Hematopoietic multipotent progenitor cell treated with erythropoietin and hydrocortisone succinate and interleukin-3 and kit ligand, for 6 days (in vitro differentiated cells): ENCODE results near the gene HMX1.

Experiments used
- DNase-seq: peaks from one replicate; pipeline ENCODE4 v3.0.0-alpha.2; 2015

The HMX1 gene

GRCh38 chr4:8867624-8868320 lies 3.9 kb downstream of the HMX1 start:
- DNase-seq: no peak

DNA sequence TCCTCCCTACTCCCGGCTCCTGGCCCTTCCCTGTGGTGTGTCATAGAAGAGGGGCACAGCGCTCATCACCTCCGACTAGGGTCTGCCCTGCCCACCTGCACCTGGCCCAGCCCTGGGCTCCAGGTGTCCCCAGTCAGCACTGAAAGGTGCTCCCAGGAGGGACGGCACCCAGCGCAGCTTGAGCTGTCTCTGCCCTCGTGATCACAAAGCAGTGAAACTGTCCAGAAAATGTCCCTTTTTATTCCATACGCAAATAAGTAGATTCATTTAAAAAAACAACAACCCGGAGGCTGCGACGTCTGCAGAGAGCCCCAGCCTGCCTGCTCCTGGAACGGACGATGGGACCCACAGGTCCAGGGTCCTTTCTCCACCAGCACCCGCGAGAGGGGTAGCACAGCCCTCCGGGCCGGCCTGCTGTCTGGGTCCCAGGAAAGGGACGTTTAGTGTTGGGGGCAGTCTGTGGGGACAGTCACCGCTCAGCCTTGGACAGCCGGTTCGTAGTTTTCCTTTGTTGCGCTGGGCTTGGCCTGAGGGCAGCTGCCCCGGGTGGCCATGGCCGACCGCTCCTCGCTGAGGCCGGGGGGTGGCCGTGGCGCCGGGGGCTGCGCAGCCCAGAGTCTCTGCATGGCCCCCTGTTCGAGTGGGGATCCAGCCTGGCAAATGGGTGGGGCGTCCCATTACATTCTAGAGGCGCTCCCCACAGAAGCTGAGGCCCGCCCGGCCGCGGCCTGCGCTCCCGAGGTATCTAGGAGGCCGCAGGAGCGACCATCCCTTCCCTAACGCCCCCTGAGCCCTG lies 4.6 kb downstream of the HMX1 start:
- no peak for DNase-seq

GRCh38 chr4:8866421-8866820 lies 5.2 kb downstream of the HMX1 start:
- no peak for DNase-seq

- no peak for DNase-seq
Observed at GRCh38 chr4:8865681-8866310, 5.8 kb downstream of the HMX1 start.

- no peak for DNase-seq
Observed at GRCh38 chr4:8864912-8865680, 6.5 kb downstream of the HMX1 start.

DNA sequence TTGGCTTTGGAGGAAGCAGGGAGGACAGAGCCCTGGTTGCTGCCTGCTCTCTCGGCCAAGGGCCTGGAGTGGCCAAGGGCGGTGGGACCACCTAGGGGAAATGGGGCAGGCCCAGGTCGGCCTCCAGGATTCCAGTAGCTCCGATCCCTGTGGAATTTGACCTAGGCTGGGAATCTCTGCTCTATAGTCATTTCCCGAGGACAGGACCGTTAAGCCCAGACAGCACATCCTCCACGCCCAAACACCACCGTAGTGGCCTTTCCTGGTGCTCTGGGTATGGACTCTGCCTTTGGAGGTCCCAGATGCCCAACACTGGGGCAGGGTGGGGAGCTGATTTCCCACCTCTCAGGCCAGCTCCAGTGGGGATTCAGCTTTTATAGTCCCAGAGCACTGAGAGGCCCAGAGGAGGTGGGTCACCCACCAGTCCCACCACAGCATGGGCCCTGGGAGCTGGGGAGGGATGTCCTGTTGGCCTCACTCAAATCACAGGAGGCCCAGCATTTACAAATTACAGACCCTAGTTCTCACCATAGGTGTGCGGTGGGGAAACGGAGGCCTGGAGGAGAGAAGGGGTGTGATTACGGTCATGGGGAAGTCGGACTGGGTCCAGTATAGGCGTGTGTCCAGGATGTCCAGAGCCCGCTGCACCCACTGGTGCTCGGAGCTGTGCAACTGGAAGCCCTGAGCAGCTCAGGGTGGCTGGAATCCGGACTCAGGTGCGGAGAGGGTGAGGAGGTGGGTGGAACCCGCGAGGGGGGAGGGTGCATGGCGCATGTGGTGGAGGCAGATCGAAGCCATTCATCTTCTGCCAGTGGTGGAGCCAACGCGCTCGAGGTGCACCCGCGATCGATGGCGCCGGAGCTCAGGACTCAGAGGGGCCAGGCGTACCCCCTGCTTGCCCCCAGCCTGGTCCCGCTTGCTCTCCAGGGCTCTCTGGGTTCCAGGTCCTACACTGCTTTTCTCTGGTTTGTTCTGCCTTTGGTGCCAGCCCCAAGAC lies 7.7 kb downstream of the HMX1 start:
- no peak for DNase-seq

- DNase-seq: no peak
Observed at GRCh38 chr4:8862800-8863685, 8.6 kb downstream of the HMX1 start.

DNA sequence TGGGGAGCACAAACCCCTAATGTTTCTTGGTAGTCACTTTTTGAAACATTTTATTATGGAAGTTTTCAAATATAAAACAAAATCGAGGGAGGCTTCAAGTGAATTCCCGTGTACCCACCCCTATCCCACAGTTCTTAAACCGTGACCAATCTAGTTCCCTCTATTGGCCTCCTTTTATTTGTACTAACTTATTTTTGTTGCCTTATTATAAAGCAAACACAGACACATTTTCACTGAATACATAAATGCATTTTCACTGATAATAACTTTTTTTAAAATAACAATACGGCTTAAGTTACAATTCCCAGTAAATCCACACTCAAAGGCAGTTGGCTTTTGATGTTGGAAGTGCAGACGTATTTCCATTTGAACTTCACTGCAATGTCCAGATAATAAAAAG lies 9.3 kb downstream of the HMX1 start:
- no peak for DNase-seq

DNA sequence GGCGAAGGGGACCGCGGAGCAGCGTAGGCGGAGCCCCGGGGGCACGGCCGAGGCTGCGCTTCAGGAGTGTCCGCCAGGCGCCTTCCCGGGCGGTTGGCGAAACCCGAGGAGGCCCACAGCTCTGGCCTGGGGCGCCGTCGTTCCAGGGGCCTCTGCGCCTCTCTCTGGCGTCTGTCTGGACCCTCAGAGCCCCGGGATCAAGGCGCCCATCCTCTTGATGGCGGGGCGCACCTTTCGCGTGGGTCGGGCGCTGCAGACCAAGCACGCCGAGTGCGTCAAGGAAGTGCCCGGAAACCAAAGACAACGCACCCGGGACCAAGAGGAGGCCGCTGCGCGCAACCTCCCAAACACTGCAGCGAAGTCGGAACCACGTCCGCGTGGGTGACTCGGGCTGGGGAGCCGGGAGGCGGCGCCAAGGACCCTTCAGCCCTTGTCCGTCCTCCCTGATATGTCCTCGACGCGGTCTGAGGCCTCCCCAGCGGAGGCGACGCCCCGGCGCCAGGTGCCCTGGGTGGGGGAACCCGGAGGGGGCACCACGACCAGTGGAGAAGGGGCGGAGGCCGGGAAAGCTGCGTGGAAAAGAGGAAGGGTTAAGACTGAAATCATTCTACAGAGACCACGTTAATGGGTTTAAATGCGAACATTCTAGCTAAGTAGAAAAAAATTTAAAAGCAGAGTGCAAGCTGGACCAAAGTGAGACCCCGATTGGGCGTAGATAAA lies 9.9 kb downstream of the HMX1 start:
- DNase-seq: no peak

GRCh38 chr4:8860892-8861575 lies 10.6 kb downstream of the HMX1 start:
- DNase-seq: no peak

- DNase-seq: no peak
Observed at GRCh38 chr4:8860096-8860891, 11.3 kb downstream of the HMX1 start.

DNA sequence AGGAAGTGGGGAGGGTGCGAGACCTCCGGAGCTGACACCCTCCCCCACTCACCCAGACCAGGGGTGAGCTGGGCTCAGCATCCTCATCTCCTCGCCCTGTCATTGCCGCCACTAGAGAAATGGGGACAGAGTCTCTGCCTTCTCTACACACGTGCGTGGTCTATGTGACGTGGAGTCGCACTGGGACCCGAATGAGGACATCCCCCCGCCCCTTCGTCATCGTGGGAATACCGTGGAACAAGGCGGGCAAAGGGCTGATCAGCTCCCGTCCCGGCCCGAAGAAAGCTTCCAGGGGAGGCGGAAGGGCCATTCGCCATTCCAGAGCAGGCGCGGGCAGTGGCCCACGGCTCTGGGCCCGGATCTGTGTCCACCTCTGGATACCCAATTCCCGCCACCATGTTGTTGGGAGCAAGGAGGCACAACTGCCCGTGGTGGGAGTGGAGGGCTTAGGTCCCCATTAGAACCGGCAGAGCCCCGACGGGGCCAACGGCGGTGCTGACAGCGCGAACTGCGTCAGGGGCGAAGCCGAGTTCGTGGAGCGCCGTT lies 12.0 kb downstream of the HMX1 start:
- DNase-seq: no peak

DNA sequence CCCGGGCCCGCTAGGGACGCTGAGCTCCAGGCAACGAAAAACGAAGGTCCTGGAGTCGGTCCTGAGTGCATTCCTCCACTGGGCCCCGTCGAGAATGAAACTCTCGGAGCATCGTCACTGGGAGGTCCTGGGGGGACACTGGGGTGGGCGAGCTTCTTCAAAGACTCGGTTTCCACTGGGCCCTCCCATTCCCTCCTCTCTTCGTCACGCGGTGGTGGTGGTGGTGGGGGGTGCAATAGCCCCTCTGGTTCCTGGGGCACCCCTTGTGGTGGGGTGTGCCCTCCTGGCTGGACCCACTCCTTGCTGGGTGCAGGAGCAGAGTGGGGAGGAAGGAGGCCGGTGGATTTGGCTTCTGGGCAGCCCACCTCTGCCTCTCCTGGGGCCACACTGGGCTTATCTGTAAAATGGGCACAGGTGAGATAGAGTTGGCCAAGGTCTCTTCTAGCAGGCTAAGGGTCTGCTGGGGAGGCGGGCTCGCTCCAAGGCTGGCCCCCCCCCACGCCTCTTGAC lies 12.9 kb downstream of the HMX1 start:
- DNase-seq: no peak

DNA sequence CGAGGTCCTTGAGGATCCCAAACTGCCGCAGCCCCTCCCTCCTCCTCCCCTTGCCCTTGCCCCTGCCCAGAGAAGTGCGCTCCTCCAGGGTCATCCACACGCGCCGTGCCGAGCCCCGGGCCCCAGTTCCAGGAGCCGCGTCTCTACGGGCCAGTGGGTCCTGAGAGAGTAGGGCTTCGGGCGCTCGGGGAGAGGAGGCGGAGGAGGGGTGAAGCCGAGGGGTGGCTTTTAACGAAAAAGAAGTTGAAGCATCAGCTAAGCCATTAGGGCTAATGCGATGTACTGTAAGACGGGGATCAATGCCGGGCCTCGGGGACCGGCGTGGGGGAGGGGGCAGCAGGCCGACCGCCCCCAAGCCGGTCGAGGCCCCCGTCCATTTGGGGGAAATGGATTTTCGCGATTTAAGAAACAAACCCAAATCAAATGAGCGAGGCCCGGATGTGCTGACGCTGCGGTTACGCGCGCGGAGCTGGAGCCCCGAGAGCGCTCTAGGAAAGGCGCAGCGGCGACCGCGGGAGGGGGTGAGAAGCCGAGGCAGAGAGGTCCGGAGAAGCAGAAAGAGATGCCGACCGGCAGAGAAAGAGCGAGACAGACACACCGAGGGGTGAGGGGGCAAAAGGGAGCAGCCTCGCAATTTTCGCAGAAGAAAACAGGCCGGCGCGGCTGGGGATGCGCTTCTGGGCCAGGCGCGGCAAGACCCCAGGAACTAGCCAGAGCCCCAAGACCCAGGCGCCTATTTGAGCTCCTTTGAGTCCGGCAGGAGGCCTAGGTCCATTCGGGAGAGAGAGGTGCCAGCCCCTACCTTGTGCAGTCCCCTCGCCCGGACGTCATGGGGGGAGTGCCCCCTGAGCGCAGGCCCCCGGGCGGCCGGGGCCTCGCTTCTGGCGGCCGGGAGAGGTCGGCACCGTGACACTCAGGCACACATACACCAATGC lies 13.6 kb downstream of the HMX1 start:
- no peak for DNase-seq

DNA sequence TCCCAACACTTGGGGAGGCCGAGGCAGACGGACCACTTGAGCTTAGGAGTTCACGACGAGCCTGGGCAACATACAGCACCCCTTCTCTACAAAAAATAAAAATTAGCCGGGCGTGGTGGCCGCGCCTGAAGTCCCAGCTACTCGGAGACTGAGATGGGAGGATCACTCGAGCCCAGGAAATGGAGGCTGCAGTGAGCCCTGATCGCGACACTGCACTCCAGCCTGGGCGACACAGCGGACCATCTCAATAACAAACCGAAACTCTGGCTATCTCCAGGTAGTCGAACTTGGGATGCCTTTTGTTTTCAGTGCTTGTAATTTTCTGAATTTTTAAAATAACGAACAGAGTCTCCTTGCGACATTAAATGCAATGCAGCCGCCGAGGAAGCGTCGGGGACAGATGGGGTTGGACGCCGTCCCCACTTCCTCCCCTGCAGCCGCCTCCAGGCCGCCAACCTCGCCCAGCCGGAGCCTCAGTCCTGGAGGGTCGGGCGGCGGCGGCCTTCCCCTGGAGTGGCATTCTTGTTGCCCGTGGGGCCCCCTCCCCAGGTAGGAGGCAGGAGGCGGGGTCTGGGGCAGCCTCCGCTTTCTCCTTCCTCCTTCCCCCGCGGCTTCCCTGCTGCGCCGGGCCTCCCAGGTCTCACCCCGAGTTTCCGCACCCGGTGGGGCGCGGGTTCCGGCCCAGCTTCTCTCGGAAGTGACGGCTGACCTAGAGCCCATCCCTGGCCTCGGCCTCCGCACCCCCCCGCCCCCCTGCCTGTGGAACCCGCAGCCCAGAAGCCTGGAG lies 14.6 kb downstream of the HMX1 start:
- no peak for DNase-seq

DNA sequence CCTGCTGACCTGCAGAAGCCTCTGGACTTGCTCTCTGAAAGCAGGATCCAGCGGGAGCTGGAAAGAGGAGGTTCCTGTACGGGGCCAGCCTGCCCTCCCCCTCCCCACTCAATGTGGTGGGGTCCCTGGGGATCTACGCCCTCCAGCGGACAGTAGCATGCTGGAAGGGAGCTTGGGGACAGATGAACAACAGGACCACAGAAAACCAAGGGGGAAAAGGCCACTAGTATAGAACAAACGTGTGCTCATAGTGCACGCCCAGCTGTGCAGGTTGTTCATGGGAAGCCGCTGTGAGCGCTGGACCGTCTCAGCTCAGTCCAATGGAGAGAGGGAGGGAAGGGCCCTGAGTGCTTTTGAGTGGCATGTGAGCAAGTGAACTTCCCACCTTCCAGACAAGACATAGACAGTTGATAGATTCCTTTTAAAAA lies 15.8 kb downstream of the HMX1 start:
- no peak for DNase-seq
